ENCODE results near the gene ESRRB.

ESRRB gene

GRCh38 chr14:76456200-76456599 lies 80.3 kb downstream of the ESRRB start:
- TF ChIP-seq, protein P1, sequence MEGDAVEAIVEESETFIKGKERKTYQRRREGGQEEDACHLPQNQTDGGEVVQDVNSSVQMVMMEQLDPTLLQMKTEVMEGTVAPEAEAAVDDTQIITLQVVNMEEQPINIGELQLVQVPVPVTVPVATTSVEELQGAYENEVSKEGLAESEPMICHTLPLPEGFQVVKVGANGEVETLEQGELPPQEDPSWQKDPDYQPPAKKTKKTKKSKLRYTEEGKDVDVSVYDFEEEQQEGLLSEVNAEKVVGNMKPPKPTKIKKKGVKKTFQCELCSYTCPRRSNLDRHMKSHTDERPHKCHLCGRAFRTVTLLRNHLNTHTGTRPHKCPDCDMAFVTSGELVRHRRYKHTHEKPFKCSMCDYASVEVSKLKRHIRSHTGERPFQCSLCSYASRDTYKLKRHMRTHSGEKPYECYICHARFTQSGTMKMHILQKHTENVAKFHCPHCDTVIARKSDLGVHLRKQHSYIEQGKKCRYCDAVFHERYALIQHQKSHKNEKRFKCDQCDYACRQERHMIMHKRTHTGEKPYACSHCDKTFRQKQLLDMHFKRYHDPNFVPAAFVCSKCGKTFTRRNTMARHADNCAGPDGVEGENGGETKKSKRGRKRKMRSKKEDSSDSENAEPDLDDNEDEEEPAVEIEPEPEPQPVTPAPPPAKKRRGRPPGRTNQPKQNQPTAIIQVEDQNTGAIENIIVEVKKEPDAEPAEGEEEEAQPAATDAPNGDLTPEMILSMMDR (IDR thresholded peaks at IDR 0.05; ENCODE audit: extremely low read depth, missing control alignments), result peak; percentile 49
- peak; percentile 75 for DNase-seq (ENCODE audit: low spot score)

DNA sequence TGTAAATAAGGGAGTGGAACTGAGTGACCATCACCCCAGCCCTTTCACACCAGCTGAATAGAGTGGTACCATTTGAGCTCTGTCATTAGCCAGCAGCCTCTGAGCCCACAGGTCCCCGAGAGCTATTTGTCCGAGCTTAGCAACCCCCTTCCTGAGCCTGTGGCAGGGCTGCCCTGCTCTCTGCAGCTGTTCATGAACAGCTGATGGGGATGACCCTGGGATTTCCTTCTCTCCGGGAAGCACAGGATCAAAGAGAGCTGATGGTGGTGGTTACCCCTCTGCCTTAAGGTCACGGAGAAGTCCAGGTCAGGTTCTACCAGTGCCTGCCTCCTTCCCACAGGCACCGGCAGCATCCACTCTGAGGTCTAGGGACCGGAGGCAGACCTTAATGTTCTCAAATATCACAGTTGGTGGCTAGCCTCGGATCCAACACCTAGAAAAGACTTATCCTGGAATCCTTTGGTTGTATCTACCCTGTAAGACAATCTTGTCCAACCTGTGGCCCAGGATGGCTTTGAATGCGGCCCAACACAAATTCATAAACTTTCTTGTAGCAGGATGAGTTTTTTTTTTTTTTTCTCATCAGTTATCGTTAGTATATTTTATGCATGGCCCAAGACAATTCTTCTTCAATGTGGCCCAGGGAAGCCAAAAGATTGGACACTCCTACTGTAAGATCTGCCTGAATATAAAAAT lies 81.1 kb downstream of the ESRRB start:
- TF ChIP-seq, protein P1 (IDR thresholded peaks at IDR 0.05; ENCODE audit: extremely low read depth, missing control alignments), result no peak
- DNase-seq (ENCODE audit: low spot score), result no peak

GRCh38 chr14:76457841-76458240 lies 81.9 kb downstream of the ESRRB start:
- TF ChIP-seq, protein P1 (IDR thresholded peaks at IDR 0.05; ENCODE audit: extremely low read depth, missing control alignments), result no peak
- DNase-seq (ENCODE audit: low spot score), result no peak

DNA sequence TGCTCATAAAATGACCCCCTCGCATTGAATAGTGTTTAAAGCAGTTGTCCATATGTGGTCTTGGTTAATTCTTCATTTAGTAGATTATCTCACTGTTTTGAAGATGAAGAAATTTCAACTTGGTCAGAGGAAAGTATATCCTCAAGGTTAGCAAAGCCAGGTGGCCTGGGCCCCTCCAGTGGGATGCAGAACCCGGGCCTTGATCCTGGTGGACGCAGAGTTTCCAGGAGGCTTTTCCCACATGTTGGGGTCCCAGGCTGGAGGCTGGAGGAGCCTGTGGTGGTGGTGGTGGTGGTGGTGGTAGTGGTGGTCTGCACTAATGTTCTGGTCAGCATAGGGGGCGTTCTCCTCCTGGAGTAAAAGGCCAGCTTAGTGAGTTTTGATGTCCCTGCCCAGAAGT lies 85.9 kb downstream of the ESRRB start:
- DNase-seq (ENCODE audit: low spot score), result no peak
- TF ChIP-seq, protein P1 (IDR thresholded peaks at IDR 0.05; ENCODE audit: extremely low read depth, missing control alignments), result no peak

- DNase-seq (ENCODE audit: low spot score), result no peak
- TF ChIP-seq, protein P1 (IDR thresholded peaks at IDR 0.05; ENCODE audit: extremely low read depth, missing control alignments), result no peak
Measured at GRCh38 chr14:76462330-76462729, 86.4 kb downstream of the ESRRB start.

GRCh38 chr14:76463105-76463504 lies 87.2 kb downstream of the ESRRB start:
- no peak for DNase-seq (ENCODE audit: low spot score)
- TF ChIP-seq, protein P1 (IDR thresholded peaks at IDR 0.05; ENCODE audit: extremely low read depth, missing control alignments), result no peak

- TF ChIP-seq, protein P1 (IDR thresholded peaks at IDR 0.05; ENCODE audit: extremely low read depth, missing control alignments), result no peak
- DNase-seq (ENCODE audit: low spot score), result no peak
Measured at GRCh38 chr14:76464856-76465255, 88.9 kb downstream of the ESRRB start.

Data from GM20000 (cell line).